Thyroid gland (tissue), 4 donors: Measurements from ENCODE around the gene FBXW4. TPM values are rescaled to one million over a fixed set of nuclear protein-coding genes. Genes with fewer than 3 reads are reported as not detected.

Experiments used
- DNase-seq, 2 donors: peaks; one replicate each; pipeline ENCODE4 v3.0.0-alpha.2; 2019
- H3K27ac ChIP-seq, 3 donors: fragments of 200-600 bp; sonication (generic); 1 replicate in 2 of 3; 2 replicates in 1 of 3; pipeline ENCODE4 v1.5.1; 2016 to 2019; ENCODE audit warnings: mild to moderate bottlenecking in 1 of 3, moderate library complexity in 1 of 3
- H3K27me3 ChIP-seq: fragments of 200-600 bp; sonication (generic); one replicate; pipeline ENCODE4 v1.5.1; 2019
- H3K36me3 ChIP-seq, 2 donors: fragments of 200-600 bp; sonication (generic); one replicate each; pipeline ENCODE4 v1.5.1; 2016 to 2019
- H3K4me1 ChIP-seq, 2 donors: fragments of 200-600 bp; sonication (generic); one replicate each; pipeline ENCODE4 v1.5.1; 2017 to 2019
- H3K4me3 ChIP-seq, 3 donors: fragments of 200-600 bp; sonication (generic); replicated peaks in 1 of 3; 1 replicate in 2 of 3; 2 replicates in 1 of 3; pipeline ENCODE4 v1.5.1; 2016; ENCODE audit warnings: mild to moderate bottlenecking in 1 of 3
- H3K9me3 ChIP-seq: fragments of 200-600 bp; sonication (generic); one replicate; pipeline ENCODE4 v1.5.1; 2017
- POLR2A ChIP-seq, 2 donors: fragments of 450-650 bp; IDR thresholded peaks; one replicate each; pipeline ENCODE4 v1.6.1; 2017; ENCODE audit warnings: antibody characterized with exemption in 2 of 2, mild to moderate bottlenecking in 2 of 2, moderate library complexity in 1 of 2
- WGBS, 2 donors: methylation state at CpG; one replicate each; pipeline ENCODE4 v1.1.5; 2017; 5-methylcytosine and 5-hydroxymethylcytosine counted together
- intact Hi-C: fragments of 100-400 bp; cut with DNase I; formaldehyde crosslinking; loops from one replicate; pipeline ENCODE4 v1.15.1; 2023
- total RNA-seq, 4 donors: library from RNA; depleted of rRNA; stranded (reverse); fragments of >200 nt; gene quantifications; one replicate each; pipeline ENCODE4 v1.2.3, GENCODE V29; 2016
- TF ChIP-seq, protein P1 (sequence below), 6 experiments: fragments of 200-600 bp in 3 of 6; fragments of 450-650 bp in 3 of 6; sonication (generic) in 3 of 6; IDR thresholded peaks; one replicate each; pipeline ENCODE4 v1.5.1; 2016 to 2019; ENCODE audit warnings: antibody characterized with exemption in 6 of 6, mild to moderate bottlenecking in 2 of 6, inconsistent platforms in 1 of 6, moderate library complexity in 1 of 6

FBXW4 gene
- total RNA-seq, 4 donors from 2014 or later = 59.5 to 94.2 (median 72.2) TPM

DNA sequence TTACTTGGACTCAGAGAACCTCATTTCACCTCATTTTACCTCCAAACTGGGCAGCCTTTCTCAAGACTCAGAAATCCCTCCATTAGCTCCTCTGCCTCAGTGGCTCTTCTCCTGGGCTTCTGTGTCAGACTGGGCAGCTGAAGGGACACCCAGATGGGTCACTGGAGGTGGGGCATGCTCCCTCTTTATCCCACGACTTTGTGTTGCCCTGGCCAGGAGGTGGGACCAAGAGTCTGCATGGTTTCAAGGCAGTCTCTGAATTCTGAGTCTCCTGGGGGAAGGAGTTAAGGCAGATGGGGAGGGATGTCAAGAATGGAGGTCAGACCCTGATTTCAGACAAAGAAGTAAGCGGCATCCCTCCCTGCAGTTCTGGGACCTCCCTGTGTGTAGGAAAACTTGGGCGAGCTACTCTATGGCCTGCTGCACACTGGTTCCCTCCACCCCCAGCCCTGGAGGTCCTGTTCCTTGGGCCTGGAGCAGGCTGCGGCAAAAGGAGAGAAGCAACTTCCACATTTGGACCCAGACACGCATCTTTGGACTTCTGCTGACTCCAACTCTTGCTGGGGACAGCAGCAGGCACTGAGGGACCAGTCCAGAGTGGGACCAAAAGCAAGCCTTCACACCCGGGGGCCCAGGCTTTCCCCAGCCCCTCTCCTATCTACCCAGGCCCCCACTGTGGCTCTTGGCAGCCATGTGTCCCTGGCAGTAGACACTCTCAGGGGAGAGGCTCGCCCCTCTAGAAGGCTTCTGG lies 117.7 kb downstream of the FBXW4 start:
- Histone ChIP-seq H3K4me1 (no peaks in the 10 kb centered on the region), H3K9me3 (no peaks in the 10 kb centered on the region), H3K27me3 (no peaks in the 10 kb centered on the region), H3K27ac (no peak overlapping the region), H3K4me3 (no peak overlapping the region), H3K36me3 (peaks cover 5 to 9% of the 10 kb centered on the region in 2 donors)
- intact Hi-C loops = no loop called here
- no peak for DNase-seq
- WGBS, 2 donors = 89 to 94% methylated on average over 7 of the region's 7 CpGs
- TF ChIP-seq, protein P1, sequence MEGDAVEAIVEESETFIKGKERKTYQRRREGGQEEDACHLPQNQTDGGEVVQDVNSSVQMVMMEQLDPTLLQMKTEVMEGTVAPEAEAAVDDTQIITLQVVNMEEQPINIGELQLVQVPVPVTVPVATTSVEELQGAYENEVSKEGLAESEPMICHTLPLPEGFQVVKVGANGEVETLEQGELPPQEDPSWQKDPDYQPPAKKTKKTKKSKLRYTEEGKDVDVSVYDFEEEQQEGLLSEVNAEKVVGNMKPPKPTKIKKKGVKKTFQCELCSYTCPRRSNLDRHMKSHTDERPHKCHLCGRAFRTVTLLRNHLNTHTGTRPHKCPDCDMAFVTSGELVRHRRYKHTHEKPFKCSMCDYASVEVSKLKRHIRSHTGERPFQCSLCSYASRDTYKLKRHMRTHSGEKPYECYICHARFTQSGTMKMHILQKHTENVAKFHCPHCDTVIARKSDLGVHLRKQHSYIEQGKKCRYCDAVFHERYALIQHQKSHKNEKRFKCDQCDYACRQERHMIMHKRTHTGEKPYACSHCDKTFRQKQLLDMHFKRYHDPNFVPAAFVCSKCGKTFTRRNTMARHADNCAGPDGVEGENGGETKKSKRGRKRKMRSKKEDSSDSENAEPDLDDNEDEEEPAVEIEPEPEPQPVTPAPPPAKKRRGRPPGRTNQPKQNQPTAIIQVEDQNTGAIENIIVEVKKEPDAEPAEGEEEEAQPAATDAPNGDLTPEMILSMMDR (IDR thresholded peaks at IDR 0.05) = no peak
- TF ChIP-seq POLR2A (IDR thresholded peaks at IDR 0.05) = no peak

DNA sequence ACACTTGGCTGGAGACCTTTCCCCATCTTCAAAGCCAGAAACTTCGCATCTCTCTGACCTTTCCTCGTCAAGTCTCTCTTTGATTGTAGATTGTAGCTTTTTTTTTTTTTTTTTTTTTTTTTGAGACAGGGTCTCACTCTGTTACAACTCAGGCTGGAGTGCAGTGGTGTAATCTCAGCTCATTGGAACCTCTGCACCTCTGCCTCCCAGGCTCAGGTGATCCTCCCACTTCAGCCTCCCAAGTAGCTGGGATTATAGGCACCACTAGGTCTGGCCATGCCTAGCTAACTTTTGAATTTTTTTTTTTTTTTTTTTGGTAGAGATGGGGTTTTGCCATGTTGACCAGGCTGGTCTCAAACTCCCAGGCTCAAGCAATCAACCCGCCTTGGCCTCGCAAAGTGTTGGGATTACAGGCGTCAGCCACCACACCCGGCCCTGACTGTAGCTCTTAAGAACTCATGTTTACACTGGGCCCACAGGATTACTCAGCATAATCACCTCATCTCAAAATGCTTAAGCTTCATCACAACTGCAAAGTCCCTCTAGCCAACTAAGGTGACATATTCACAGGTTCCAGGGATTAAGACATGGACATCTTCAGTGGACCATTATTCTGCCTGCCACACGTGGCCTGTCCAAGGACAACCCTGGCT lies 118.6 kb downstream of the FBXW4 start:
- Histone ChIP-seq H3K9me3 (no peaks in the 10 kb centered on the region), H3K4me3 (no peak overlapping the region), H3K27ac (no peak overlapping the region), H3K4me1 (no peaks in the 10 kb centered on the region), H3K27me3 (no peaks in the 10 kb centered on the region), H3K36me3 (peaks cover 5 to 9% of the 10 kb centered on the region in 2 donors)
- 90 to 92% methylated on average over 7 of the region's 7 CpGs for WGBS, 2 donors
- intact Hi-C loops = no loop called here
- DNase-seq = no peak
- TF ChIP-seq, protein P1 (IDR thresholded peaks at IDR 0.05) = no peak
- no peak for TF ChIP-seq POLR2A (IDR thresholded peaks at IDR 0.05)

DNA sequence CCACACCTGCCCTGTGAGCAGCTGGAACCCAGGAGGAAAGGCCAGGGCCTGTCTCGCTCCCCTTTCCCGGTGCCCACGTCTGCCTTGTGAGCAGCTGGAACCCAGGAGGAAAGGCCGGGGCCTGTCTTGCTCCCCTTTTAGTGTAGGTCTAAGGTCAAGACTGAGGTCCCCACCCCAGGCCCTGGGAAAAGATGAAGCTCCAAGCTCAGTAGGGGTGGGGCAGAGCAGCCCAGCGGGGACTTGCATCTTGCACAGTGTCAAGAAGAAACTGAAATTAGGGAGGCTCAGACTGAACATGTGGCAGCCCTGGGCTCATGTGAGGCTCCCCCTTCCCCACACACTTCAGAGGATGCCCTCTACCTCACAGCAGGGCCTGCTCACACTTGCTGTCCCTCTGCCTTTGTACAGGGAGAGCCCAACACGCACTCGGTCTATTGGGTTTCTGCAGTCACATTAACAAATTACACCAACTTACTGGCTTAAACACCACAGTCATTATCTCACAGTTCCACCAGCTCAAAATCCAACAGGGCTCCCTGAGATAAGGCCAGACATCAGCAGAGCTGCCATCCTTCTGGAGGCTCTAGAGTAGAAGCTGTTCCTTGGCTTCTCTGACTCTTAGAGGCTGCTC lies 119.3 kb downstream of the FBXW4 start:
- TF ChIP-seq POLR2A (IDR thresholded peaks at IDR 0.05) = no peak
- TF ChIP-seq, protein P1 (IDR thresholded peaks at IDR 0.05) = no peak
- H3K27me3 ChIP-seq = no peaks in the 10 kb centered on the region
- DNase-seq = no peak
- no peak overlapping the region for H3K27ac ChIP-seq
- WGBS, 2 donors = 93 to 95% methylated on average over 3 to 5 of the region's 7 CpGs
- no peak overlapping the region for H3K4me3 ChIP-seq
- peaks cover 0 to 1% of the 10 kb centered on the region in 2 donors for H3K4me1 ChIP-seq
- peaks cover 5 to 9% of the 10 kb centered on the region in 2 donors for H3K36me3 ChIP-seq
- H3K9me3 ChIP-seq = no peaks in the 10 kb centered on the region
- intact Hi-C loops = no loop called here

DNA sequence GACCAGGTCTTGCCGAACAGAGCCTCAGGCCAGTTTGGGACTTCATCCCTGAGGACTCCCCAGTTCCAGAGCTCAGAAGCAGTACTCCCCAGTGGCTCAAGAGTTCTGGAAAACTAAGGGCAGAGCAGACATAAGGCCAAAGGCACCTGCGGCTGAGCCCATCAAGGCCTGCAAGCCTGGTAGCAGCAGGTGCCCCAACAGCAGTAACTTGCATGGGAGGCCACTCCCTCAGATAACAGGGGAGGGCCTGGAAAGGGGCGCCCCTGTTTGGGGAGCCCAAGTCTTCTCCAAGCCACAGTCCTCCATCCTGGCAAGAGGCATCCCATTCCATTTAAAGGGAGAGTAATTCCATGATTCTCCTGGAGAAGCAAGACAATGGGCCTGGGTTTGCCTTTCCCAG lies 119.9 kb downstream of the FBXW4 start:
- whole genome bisulfite sequencing, 2 donors = 72 to 89% methylated on average over 3 of the region's 3 CpGs
- no peak for TF ChIP-seq POLR2A (IDR thresholded peaks at IDR 0.05)
- TF ChIP-seq, protein P1 (IDR thresholded peaks at IDR 0.05) = no peak
- intact Hi-C loops = no loop called here
- no peaks in the 10 kb centered on the region for H3K27me3 ChIP-seq
- H3K4me1 ChIP-seq = peaks cover under 1 to 7% of the 10 kb centered on the region in 2 donors
- no peaks in the 10 kb centered on the region for H3K9me3 ChIP-seq
- no peak overlapping the region for H3K27ac ChIP-seq
- no peak for DNase-seq
- H3K36me3 ChIP-seq = peaks cover 5 to 9% of the 10 kb centered on the region in 2 donors
- H3K4me3 ChIP-seq = no peak overlapping the region
